ENCODE results near the gene ZSCAN30.

GRCh38 chr18:35303610-35304009 lies 13.6 kb upstream of the ZSCAN30 start:
- TF ChIP-seq CTCF (IDR thresholded peaks at IDR 0.05) (no peak), POLR2A (IDR thresholded peaks at IDR 0.05) (no peak)
